ENCODE data around the gene MAPK8IP1. TPM values are rescaled to one million over a fixed set of nuclear protein-coding genes. Genes with fewer than 3 reads are reported as not detected.
A peak's percentile ranks its signal among the peaks of the same experiment; 100 is the strongest.

Gene MAPK8IP1
- total RNA-seq, 1 experiment from 2014 or later = 13.6 TPM

- Histone ChIP-seq H4K20me1 (ENCODE audit: insufficient read depth) (peaks cover 15% of the 10 kb centered on the region; the same call in 1 of the 2 replicates), H3K9me3 (ENCODE audit: insufficient read depth, low read depth) (no peaks in the 10 kb centered on the region), H3K27ac (no peak overlapping the region), H3F3A (ENCODE audit: insufficient read depth, low read depth) (no peaks in the 10 kb centered on the region), H2AFZ (no peak overlapping the region), H3K79me2 (ENCODE audit: low read depth) (no peaks in the 10 kb centered on the region), H3K4me1 (replicated peaks; ENCODE audit: insufficient read depth) (peaks cover 10% of the 10 kb centered on the region; the same call in 1 of the 2 replicates), H3K9me2 (ENCODE audit: insufficient read depth) (no peaks in the 10 kb centered on the region), H3K4me2 (no peak overlapping the region), H3K36me3 (ENCODE audit: low read depth) (no peaks in the 10 kb centered on the region), H3K27me3 (ENCODE audit: insufficient read depth, low read depth) (no peaks in the 10 kb centered on the region; the same call in 1 of the 2 replicates), H3K4me3 (no peak overlapping the region)
- TF ChIP-seq EZH2 (IDR thresholded peaks at IDR 0.05; ENCODE audit: low read depth) (no peak), CTCF (conservative IDR thresholded peaks at IDR 0.05) (no peak)
- ChIA-PET POLR2A (ENCODE audit: unreplicated experiment) (no interaction called here), CTCF (no interaction called here)
- no TSS peak for BruUV-seq (replicated peaks)
- DNase-seq = no peak
- intact Hi-C loops (cut with micrococcal nuclease; ENCODE audit: unreplicated experiment) = no loop called here
These were observed 4.5 kb upstream of the MAPK8IP1 start for GRCh38 chr11:45880772-45881570.

- Histone ChIP-seq H3K4me1 (replicated peaks; ENCODE audit: insufficient read depth) (peaks cover 10% of the 10 kb centered on the region; the same call in 1 of the 2 replicates), H3K9me3 (ENCODE audit: insufficient read depth, low read depth) (no peaks in the 10 kb centered on the region), H3K27me3 (ENCODE audit: insufficient read depth, low read depth) (no peaks in the 10 kb centered on the region; the same call in 1 of the 2 replicates), H3F3A (ENCODE audit: insufficient read depth, low read depth) (no peaks in the 10 kb centered on the region), H3K36me3 (ENCODE audit: low read depth) (no peaks in the 10 kb centered on the region), H4K20me1 (ENCODE audit: insufficient read depth) (peaks cover 19% of the 10 kb centered on the region; the same call in 1 of the 2 replicates), H3K4me3 (no peak overlapping the region), H3K4me2 (no peak overlapping the region), H3K9me2 (ENCODE audit: insufficient read depth) (no peaks in the 10 kb centered on the region), H3K79me2 (ENCODE audit: low read depth) (no peaks in the 10 kb centered on the region), H2AFZ (no peak overlapping the region), H3K27ac (no peak overlapping the region)
- ChIA-PET CTCF (interaction anchor here (0.7 kb wide), 1 partner anchor 45 kb away, joined by 3 read pairs; no protein-coding TSS in a partner anchor), POLR2A (ENCODE audit: unreplicated experiment) (no interaction called here)
- TF ChIP-seq CTCF (conservative IDR thresholded peaks at IDR 0.05) = no peak
- no peak for TF ChIP-seq EZH2 (IDR thresholded peaks at IDR 0.05; ENCODE audit: low read depth)
- BruUV-seq (replicated peaks) = no TSS peak
- no peak for DNase-seq
- intact Hi-C loops (cut with micrococcal nuclease; ENCODE audit: unreplicated experiment) = no loop called here
These were observed 3.6 kb upstream of the MAPK8IP1 start for GRCh38 chr11:45881708-45882368.

DNA sequence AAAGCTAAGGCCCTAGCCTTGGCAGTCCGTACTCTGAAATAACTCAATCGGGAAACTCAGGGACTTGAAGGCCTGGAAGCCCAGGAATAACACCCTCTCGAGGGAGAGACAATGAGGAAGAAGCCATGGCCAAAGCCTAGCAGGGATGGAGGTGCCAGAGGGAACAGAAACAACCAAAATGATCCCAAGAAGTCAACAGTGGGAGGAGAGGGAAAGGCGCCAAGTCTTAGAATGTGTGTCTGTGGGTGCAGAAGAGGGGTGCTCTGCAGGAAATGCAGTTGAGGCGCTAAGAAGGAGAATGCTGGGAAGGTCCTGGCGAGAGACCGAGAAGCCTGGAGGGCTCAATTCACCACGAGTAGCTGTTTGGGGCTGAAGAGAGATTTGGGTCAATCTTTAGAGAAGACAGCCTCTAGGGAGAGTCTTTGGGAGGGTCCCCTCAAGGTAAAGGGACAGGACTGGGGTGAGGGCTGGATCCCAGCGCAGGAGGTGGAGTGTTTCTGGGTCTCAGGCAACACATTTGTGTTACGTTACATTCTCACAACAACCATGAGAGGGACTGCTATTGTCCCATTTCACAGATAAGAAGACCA lies 760 bp upstream of the MAPK8IP1 start:
- intact Hi-C loops (cut with micrococcal nuclease; ENCODE audit: unreplicated experiment) = no loop called here
- no peak for DNase-seq
- no peaks in the 10 kb centered on the region for H3F3A ChIP-seq (ENCODE audit: insufficient read depth, low read depth)
- POLR2A ChIA-PET (ENCODE audit: unreplicated experiment) = no interaction called here
- no peaks in the 10 kb centered on the region for H3K9me3 ChIP-seq (ENCODE audit: insufficient read depth, low read depth)
- no peaks in the 10 kb centered on the region for H3K9me2 ChIP-seq (ENCODE audit: insufficient read depth)
- no peaks in the 10 kb centered on the region for H3K79me2 ChIP-seq (ENCODE audit: low read depth)
- H3K27me3 ChIP-seq (ENCODE audit: insufficient read depth, low read depth) = no peaks in the 10 kb centered on the region; the same call in 1 of the 2 replicates
- CTCF ChIA-PET = no interaction called here
- H3K4me3 ChIP-seq = no peak overlapping the region
- no peaks in the 10 kb centered on the region for H3K36me3 ChIP-seq (ENCODE audit: low read depth)
- H3K4me2 ChIP-seq = peak overlapping the region; percentile 69; the same call in 1 of the 2 replicates
- H3K27ac ChIP-seq = no peak overlapping the region
- H4K20me1 ChIP-seq (ENCODE audit: insufficient read depth) = peaks cover 17% of the 10 kb centered on the region; the same call in 1 of the 2 replicates
- TF ChIP-seq CTCF (conservative IDR thresholded peaks at IDR 0.05) (no peak), EZH2 (IDR thresholded peaks at IDR 0.05; ENCODE audit: low read depth) (no peak)
- BruUV-seq (replicated peaks) = no TSS peak
- no peak overlapping the region for H2AFZ ChIP-seq
- H3K4me1 ChIP-seq (replicated peaks; ENCODE audit: insufficient read depth) = peaks cover 7% of the 10 kb centered on the region; the same call in 1 of the 2 replicates

Data from PC-9 (cell line).